Activated T-cell treated with anti-CD3 and anti-CD28 coated beads, Interleukin-2, amount 50 U/mL, for 24 hours (primary cell): ENCODE measurements around the gene CYP2C8.

Source experiments
- DNase-seq: peaks from one replicate; pipeline ENCODE4 v3.0.0-alpha.2; 2020
- H3K27ac Mint-ChIP-seq: 2 replicates; pipeline ENCODE4 v1.8.0; 2020; ENCODE audit warnings: mild to moderate bottlenecking, mixed read lengths
- H3K27me3 Mint-ChIP-seq: 2 replicates; pipeline ENCODE4 v1.8.0; 2020; ENCODE audit warnings: mixed read lengths
- H3K36me3 Mint-ChIP-seq: 2 replicates; pipeline ENCODE4 v1.8.0; 2020; ENCODE audit warnings: low read depth, mixed read lengths
- H3K4me1 Mint-ChIP-seq: 2 replicates; pipeline ENCODE4 v1.8.0; 2020; ENCODE audit warnings: low read depth, mixed read lengths
- H3K4me3 Mint-ChIP-seq: 2 replicates; pipeline ENCODE4 v1.8.0; 2020; ENCODE audit warnings: mild to moderate bottlenecking, moderate library complexity, mixed read lengths
- H3K9me3 Mint-ChIP-seq: 2 replicates; pipeline ENCODE4 v1.8.0; 2020; ENCODE audit warnings: mixed read lengths

The CYP2C8 gene

GRCh38 chr10:95031656-95032055 is 37.6 kb downstream of the CYP2C8 start:
- DNase-seq = no peak
- Mint-ChIP-seq H3K36me3 (no peaks in the 10 kb centered on the region), H3K27ac (no peak overlapping the region), H3K4me1 (no peaks in the 10 kb centered on the region), H3K9me3 (peaks cover 4% of the 10 kb centered on the region), H3K27me3 (no peaks in the 10 kb centered on the region), H3K4me3 (no peak overlapping the region)

- Mint-ChIP-seq H3K4me1 (no peaks in the 10 kb centered on the region), H3K27ac (no peak overlapping the region), H3K4me3 (no peak overlapping the region), H3K36me3 (no peaks in the 10 kb centered on the region), H3K27me3 (no peaks in the 10 kb centered on the region), H3K9me3 (peaks cover 4% of the 10 kb centered on the region)
- no peak for DNase-seq
These were observed 42.8 kb downstream of the CYP2C8 start for GRCh38 chr10:95026461-95026860.

- Mint-ChIP-seq H3K27ac (no peak overlapping the region), H3K9me3 (peaks cover 6% of the 10 kb centered on the region), H3K4me3 (no peak overlapping the region), H3K27me3 (no peaks in the 10 kb centered on the region), H3K36me3 (no peaks in the 10 kb centered on the region), H3K4me1 (no peaks in the 10 kb centered on the region)
- no peak for DNase-seq
These were observed 71.5 kb downstream of the CYP2C8 start for GRCh38 chr10:94997741-94998174.

- H3K4me1 Mint-ChIP-seq = no peaks in the 10 kb centered on the region
- DNase-seq = no peak
- no peak overlapping the region for H3K4me3 Mint-ChIP-seq
- peaks cover 22% of the 10 kb centered on the region for H3K9me3 Mint-ChIP-seq
- no peak overlapping the region for H3K27ac Mint-ChIP-seq
- H3K27me3 Mint-ChIP-seq = no peaks in the 10 kb centered on the region
- H3K36me3 Mint-ChIP-seq = no peaks in the 10 kb centered on the region
These were observed 76.5 kb downstream of the CYP2C8 start for GRCh38 chr10:94992811-94993210.

GRCh38 chr10:94991243-94991888 is 77.9 kb downstream of the CYP2C8 start:
- Mint-ChIP-seq H3K27ac (no peak overlapping the region), H3K4me3 (no peak overlapping the region), H3K4me1 (no peaks in the 10 kb centered on the region), H3K27me3 (no peaks in the 10 kb centered on the region), H3K9me3 (peaks cover 25% of the 10 kb centered on the region), H3K36me3 (no peaks in the 10 kb centered on the region)
- no peak for DNase-seq

GRCh38 chr10:94989192-94989591 is 80.1 kb downstream of the CYP2C8 start:
- Mint-ChIP-seq H3K4me3 (no peak overlapping the region), H3K9me3 (peaks cover 25% of the 10 kb centered on the region), H3K4me1 (no peaks in the 10 kb centered on the region), H3K36me3 (no peaks in the 10 kb centered on the region), H3K27me3 (no peaks in the 10 kb centered on the region), H3K27ac (no peak overlapping the region)
- DNase-seq = no peak
